Lower leg skin (tissue), 4 donors: ENCODE measurements around the gene MXI1. TPM values are rescaled to one million over a fixed set of nuclear protein-coding genes. Genes with fewer than 3 reads are reported as not detected.

Experiments used
- DNase-seq, 2 donors: peaks; one replicate each; pipeline ENCODE4 v3.0.0-alpha.2; 2019; ENCODE audit warnings: low spot score in 2 of 2
- H3K4me3 ChIP-seq: fragments of 200-600 bp; sonication (generic); 2 replicates; pipeline ENCODE4 v1.5.1; 2017; ENCODE audit warnings: mild to moderate bottlenecking, low read depth; ENCODE audit not compliant: poor library complexity, severe bottlenecking
- CTCF ChIP-seq, 3 donors: fragments of 450-650 bp; IDR thresholded peaks; one replicate each; pipeline ENCODE4 v1.5.1; 2016; ENCODE audit warnings: antibody characterized with exemption in 3 of 3, mild to moderate bottlenecking in 3 of 3, moderate library complexity in 2 of 3
- POLR2A ChIP-seq, 2 donors: fragments of 450-650 bp; IDR thresholded peaks; one replicate each; pipeline ENCODE4 v1.6.1; 2016 to 2017; ENCODE audit warnings: antibody characterized with exemption in 2 of 2, mild to moderate bottlenecking in 1 of 2, moderate library complexity in 1 of 2
- WGBS, 2 donors: methylation state at CpG; one replicate each; pipeline ENCODE4 v1.1.5; 2018; 5-methylcytosine and 5-hydroxymethylcytosine counted together
- intact Hi-C: fragments of 100-400 bp; cut with DNase I; formaldehyde crosslinking; loops from one replicate; pipeline ENCODE4 v1.15.0; 2023; ENCODE audit warnings: low total_unique reads
- total RNA-seq, 4 donors: library from RNA; depleted of rRNA; stranded (reverse); fragments of >200 nt; gene quantifications; one replicate each; pipeline ENCODE4 v1.1.0, GENCODE V29; 2016

The MXI1 gene
- total RNA-seq, 4 donors from 2014 or later, result 83.9 to 112 (median 99.3) TPM

GRCh38 chr10:110223298-110223925 is 16.0 kb downstream of the MXI1 start:
- no peak for DNase-seq
- WGBS, 2 donors, result 91 to 92% methylated on average over 13 of the region's 13 CpGs
- TF ChIP-seq POLR2A (IDR thresholded peaks at IDR 0.05) (no peak), CTCF (IDR thresholded peaks at IDR 0.05) (no peak)
- H3K4me3 ChIP-seq, result no peak overlapping the region
- intact Hi-C loops, result no loop called here

- 71 to 72% methylated on average over 9 of the region's 9 CpGs for WGBS, 2 donors
- TF ChIP-seq CTCF (IDR thresholded peaks at IDR 0.05) (no peak), POLR2A (IDR thresholded peaks at IDR 0.05) (no peak)
- intact Hi-C loops, result no loop called here
- DNase-seq, result no peak
- H3K4me3 ChIP-seq, result no peak overlapping the region
Measured at GRCh38 chr10:110224992-110225391, 17.6 kb downstream of the MXI1 start.

GRCh38 chr10:110225441-110225755 is 18.0 kb downstream of the MXI1 start:
- intact Hi-C loops, result no loop called here
- H3K4me3 ChIP-seq, result no peak overlapping the region
- no peak for DNase-seq
- 2 to 3% methylated on average over 8 of the region's 8 CpGs for WGBS, 2 donors
- TF ChIP-seq CTCF (IDR thresholded peaks at IDR 0.05) (no peak), POLR2A (IDR thresholded peaks at IDR 0.05) (no peak)

- intact Hi-C loops, result no loop called here
- peak overlapping the region; percentile 84 for H3K4me3 ChIP-seq
- TF ChIP-seq CTCF (IDR thresholded peaks at IDR 0.05), result peak in 1 of 3 donors; percentile 39
- no peak for TF ChIP-seq POLR2A (IDR thresholded peaks at IDR 0.05)
- WGBS, 2 donors, result 0 to 1% methylated on average over 12 to 73 of the region's 103 CpGs
- DNase-seq, result peak; percentile 88 to 97
Measured at GRCh38 chr10:110225756-110226542, 18.5 kb downstream of the MXI1 start.

- TF ChIP-seq CTCF (IDR thresholded peaks at IDR 0.05), result no peak
- whole genome bisulfite sequencing, 2 donors, result 2 to 4% methylated on average over 16 to 27 of the region's 36 CpGs
- H3K4me3 ChIP-seq, result peak overlapping the region; percentile 84
- DNase-seq, result peak; percentile 89 to 97
- intact Hi-C loops, result no loop called here
Measured at GRCh38 chr10:110226543-110226925, 19.1 kb downstream of the MXI1 start.
